GM23248 (cell line): Measurements from ENCODE around the gene PPHLN1.

ENCODE experiments used
- EZH2 ChIP-seq: fragments of 200-600 bp; sonication (generic); IDR thresholded peaks from 2 replicates; pipeline ENCODE4 v1.6.1; 2018; ENCODE audit warnings: antibody characterized with exemption, mild to moderate bottlenecking; ENCODE audit not compliant: insufficient read depth, poor library complexity, severe bottlenecking
- EZH2phosphoT487 ChIP-seq: fragments of 200-600 bp; sonication (generic); IDR thresholded peaks from 2 replicates; pipeline ENCODE4 v1.6.1; 2018; ENCODE audit warnings: antibody characterized with exemption, moderate library complexity, mild to moderate bottlenecking, low read depth; ENCODE audit not compliant: insufficient read depth

GRCh38 chr12:42420395-42420794, 94.4 kb downstream of the PPHLN1 start:
- no peak for TF ChIP-seq EZH2
- TF ChIP-seq EZH2phosphoT487, result no peak
